Osteocyte (in vitro differentiated cells): Measurements from ENCODE around the gene KLHL21. TPM values are rescaled to one million over a fixed set of nuclear protein-coding genes. Genes with fewer than 3 reads are reported as not detected.

Experiments used
- DNase-seq: peaks from one replicate; pipeline ENCODE4 v3.0.0; 2021; ENCODE audit warnings: mixed read lengths; ENCODE audit not compliant: unreplicated experiment; ENCODE audit errors: extremely low spot score
- H3K27ac Mint-ChIP-seq: one replicate; pipeline ENCODE4 v1.8.0; 2021; ENCODE audit warnings: mild to moderate bottlenecking, mixed read lengths; ENCODE audit not compliant: unreplicated experiment
- H3K27me3 Mint-ChIP-seq: one replicate; pipeline ENCODE4 v1.8.0; 2021; ENCODE audit warnings: mixed read lengths; ENCODE audit not compliant: unreplicated experiment
- H3K36me3 Mint-ChIP-seq: one replicate; pipeline ENCODE4 v1.8.0; 2021; ENCODE audit warnings: mixed read lengths; ENCODE audit not compliant: unreplicated experiment
- H3K4me1 Mint-ChIP-seq: one replicate; pipeline ENCODE4 v1.8.0; 2021; ENCODE audit warnings: mixed read lengths; ENCODE audit not compliant: unreplicated experiment
- H3K4me3 Mint-ChIP-seq: one replicate; pipeline ENCODE4 v1.8.0; 2021; ENCODE audit warnings: mild to moderate bottlenecking, moderate library complexity, mixed read lengths; ENCODE audit not compliant: unreplicated experiment
- H3K9me3 Mint-ChIP-seq: one replicate; pipeline ENCODE4 v1.8.0; 2021; ENCODE audit warnings: mixed read lengths; ENCODE audit not compliant: unreplicated experiment
- CTCF ChIP-seq: fragments of 200-600 bp; sonication (generic); IDR thresholded peaks from 2 replicates; pipeline ENCODE4 v1.5.0; 2021; ENCODE audit warnings: antibody characterized with exemption, mild to moderate bottlenecking, moderate library complexity
- total RNA-seq: library from RNA; stranded (reverse); gene quantifications from 2 replicates; pipeline ENCODE4 v1.2.1, GENCODE V29; 2021

The KLHL21 gene
- total RNA-seq, 1 donor from 2014 or later: 27.5 TPM

GRCh38 chr1:6623269-6623965 lies 20.7 kb upstream of the KLHL21 start:
- H3K4me3 Mint-ChIP-seq: no peak overlapping the region
- peaks cover 32% of the 10 kb centered on the region for H3K36me3 Mint-ChIP-seq
- no peak for TF ChIP-seq CTCF
- no peaks in the 10 kb centered on the region for H3K27me3 Mint-ChIP-seq
- H3K4me1 Mint-ChIP-seq: peaks cover 20% of the 10 kb centered on the region
- DNase-seq: no peak
- no peaks in the 10 kb centered on the region for H3K9me3 Mint-ChIP-seq
- no peak overlapping the region for H3K27ac Mint-ChIP-seq

GRCh38 chr1:6622396-6623152 lies 19.9 kb upstream of the KLHL21 start:
- Mint-ChIP-seq H3K36me3 (peaks cover 28% of the 10 kb centered on the region), H3K27ac (no peak overlapping the region), H3K4me1 (peaks cover 16% of the 10 kb centered on the region), H3K9me3 (no peaks in the 10 kb centered on the region), H3K27me3 (no peaks in the 10 kb centered on the region), H3K4me3 (no peak overlapping the region)
- TF ChIP-seq CTCF: no peak
- no peak for DNase-seq

- no peaks in the 10 kb centered on the region for H3K9me3 Mint-ChIP-seq
- H3K4me1 Mint-ChIP-seq: peaks cover 15% of the 10 kb centered on the region
- no peaks in the 10 kb centered on the region for H3K27me3 Mint-ChIP-seq
- H3K4me3 Mint-ChIP-seq: no peak overlapping the region
- TF ChIP-seq CTCF: no peak
- no peak overlapping the region for H3K27ac Mint-ChIP-seq
- H3K36me3 Mint-ChIP-seq: peaks cover 23% of the 10 kb centered on the region
- no peak for DNase-seq
These were observed 19.0 kb upstream of the KLHL21 start for GRCh38 chr1:6621429-6622391.

GRCh38 chr1:6619045-6619444 lies 16.4 kb upstream of the KLHL21 start:
- no peak for DNase-seq

More at GRCh38 chr1:6619045-6619444, 16.4 kb upstream of the KLHL21 start:
- Mint-ChIP-seq H3K4me3 (no peak overlapping the region), H3K9me3 (no peaks in the 10 kb centered on the region), H3K27ac (no peak overlapping the region), H3K27me3 (no peaks in the 10 kb centered on the region), H3K36me3 (peaks cover 23% of the 10 kb centered on the region), H3K4me1 (peaks cover 12% of the 10 kb centered on the region)
- TF ChIP-seq CTCF: no peak
